AG04450 (cell line): ENCODE results near the gene CRADD. TPM values are rescaled to one million over a fixed set of nuclear protein-coding genes. Genes with fewer than 3 reads are reported as not detected.

Source experiments
- CTCF ChIA-PET: fragments of 300-600, 350-600 bp; formaldehyde crosslinking; extraction: SDS; loops from one replicate; lab custom pipeline; 2022; ENCODE audit warnings: antibody characterized with exemption, inconsistent platforms; lab: Charles Lee
- POLR2A ChIA-PET: fragments of 350-600 bp; formaldehyde crosslinking; extraction: SDS; loops from one replicate; lab custom pipeline; 2021; ENCODE audit warnings: antibody characterized with exemption, inconsistent platforms; lab: Yijun Ruan, JAX
- DNase-seq: peaks from one replicate; pipeline ENCODE4 v3.0.0-alpha.2; 2011; ENCODE audit warnings: low read depth, low spot score
- H3K27ac ChIP-seq: one replicate; pipeline ENCODE4 v1.5.1; 2012; ENCODE audit warnings: low read depth, low read length, control low read depth
- H3K27me3 ChIP-seq: one replicate; pipeline ENCODE4 v1.6.0; 2012; ENCODE audit warnings: low read length; ENCODE audit not compliant: control insufficient read depth, insufficient read depth
- H3K4me3 ChIP-seq: 2 replicates; pipeline ENCODE4 v1.5.1; 2011; ENCODE audit warnings: mild to moderate bottlenecking, low read depth, low read length, control low read depth
- H3K9me3 ChIP-seq: 2 replicates; pipeline ENCODE4 v1.5.1; 2012; ENCODE audit warnings: low read length; ENCODE audit not compliant: control insufficient read depth, insufficient read depth
- polyA plus RNA-seq: library from polyadenylated mRNA; depleted of rRNA; stranded (reverse); fragments of >200 nt; gene quantifications from 2 replicates; pipeline ENCODE4 v1.2.3, GENCODE V29; 2011
- TF ChIP-seq, protein P1 (sequence below): IDR thresholded peaks from 2 replicates; pipeline ENCODE4 v1.5.1; 2011; ENCODE audit warnings: low read depth, low read length, control low read depth, inconsistent platforms

Gene CRADD
- polyA plus RNA-seq, 1 experiment: 8.8 TPM

DNA sequence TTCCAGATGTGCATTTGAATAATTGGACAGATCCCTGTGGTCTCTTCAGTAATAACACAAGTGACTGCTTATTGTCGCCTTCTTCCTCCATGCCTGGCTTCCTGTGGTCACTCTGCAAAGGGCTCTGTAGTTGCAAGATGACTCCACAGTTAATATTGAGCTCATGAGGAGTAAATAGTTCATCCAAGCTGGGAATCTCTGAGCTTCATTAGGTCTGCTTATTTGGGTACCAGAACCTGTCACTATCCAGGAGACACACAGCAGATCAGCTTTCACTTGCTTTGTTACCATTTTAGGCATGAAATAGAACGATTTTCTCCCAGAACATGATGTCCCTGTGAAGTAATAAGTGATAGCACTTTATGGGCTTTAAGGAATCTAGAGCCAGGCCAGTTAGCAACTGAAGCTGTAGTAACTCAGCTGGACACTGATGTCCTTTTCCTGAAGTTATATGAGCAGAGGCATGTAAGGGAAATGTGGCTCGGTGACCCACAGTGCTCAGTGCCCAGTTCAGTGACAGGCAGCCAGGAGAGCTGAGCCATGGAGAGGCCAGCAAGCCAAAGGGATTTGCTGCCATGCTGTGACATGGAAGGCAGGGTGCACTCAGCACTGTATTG is 50.1 kb downstream of the CRADD start:
- ChIA-PET CTCF (no interaction called here), POLR2A (no interaction called here)
- no peak overlapping the region for H3K4me3 ChIP-seq
- DNase-seq: no peak
- H3K9me3 ChIP-seq: no peaks in the 10 kb centered on the region; the same call in 1 of the 2 replicates
- H3K27ac ChIP-seq: no peak overlapping the region
- H3K27me3 ChIP-seq: no peaks in the 10 kb centered on the region
- TF ChIP-seq, protein P1, sequence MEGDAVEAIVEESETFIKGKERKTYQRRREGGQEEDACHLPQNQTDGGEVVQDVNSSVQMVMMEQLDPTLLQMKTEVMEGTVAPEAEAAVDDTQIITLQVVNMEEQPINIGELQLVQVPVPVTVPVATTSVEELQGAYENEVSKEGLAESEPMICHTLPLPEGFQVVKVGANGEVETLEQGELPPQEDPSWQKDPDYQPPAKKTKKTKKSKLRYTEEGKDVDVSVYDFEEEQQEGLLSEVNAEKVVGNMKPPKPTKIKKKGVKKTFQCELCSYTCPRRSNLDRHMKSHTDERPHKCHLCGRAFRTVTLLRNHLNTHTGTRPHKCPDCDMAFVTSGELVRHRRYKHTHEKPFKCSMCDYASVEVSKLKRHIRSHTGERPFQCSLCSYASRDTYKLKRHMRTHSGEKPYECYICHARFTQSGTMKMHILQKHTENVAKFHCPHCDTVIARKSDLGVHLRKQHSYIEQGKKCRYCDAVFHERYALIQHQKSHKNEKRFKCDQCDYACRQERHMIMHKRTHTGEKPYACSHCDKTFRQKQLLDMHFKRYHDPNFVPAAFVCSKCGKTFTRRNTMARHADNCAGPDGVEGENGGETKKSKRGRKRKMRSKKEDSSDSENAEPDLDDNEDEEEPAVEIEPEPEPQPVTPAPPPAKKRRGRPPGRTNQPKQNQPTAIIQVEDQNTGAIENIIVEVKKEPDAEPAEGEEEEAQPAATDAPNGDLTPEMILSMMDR: no peak

DNA sequence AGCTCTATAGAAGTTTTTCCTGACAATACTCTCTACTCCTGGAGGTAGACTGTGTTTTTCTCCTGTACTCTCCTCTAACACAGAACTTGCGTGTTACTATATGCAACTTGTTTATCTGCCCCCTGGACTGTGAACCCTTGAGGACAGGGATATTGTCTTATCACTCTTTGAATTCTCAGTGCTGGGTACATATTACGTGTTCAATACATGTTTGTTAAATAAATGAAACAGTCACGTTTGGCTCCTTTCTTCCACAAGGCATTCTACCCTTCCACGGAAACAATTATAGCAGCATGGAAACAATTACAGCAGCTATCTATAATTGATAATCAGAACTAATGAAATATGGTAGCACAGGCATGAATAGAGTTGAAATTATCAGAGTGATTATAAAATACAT is 50.7 kb downstream of the CRADD start:
- no peak overlapping the region for H3K4me3 ChIP-seq
- ChIA-PET CTCF (no interaction called here), POLR2A (no interaction called here)
- H3K9me3 ChIP-seq: no peaks in the 10 kb centered on the region; the same call in 1 of the 2 replicates
- TF ChIP-seq, protein P1: no peak
- no peak overlapping the region for H3K27ac ChIP-seq
- H3K27me3 ChIP-seq: no peaks in the 10 kb centered on the region
- DNase-seq: no peak

DNA sequence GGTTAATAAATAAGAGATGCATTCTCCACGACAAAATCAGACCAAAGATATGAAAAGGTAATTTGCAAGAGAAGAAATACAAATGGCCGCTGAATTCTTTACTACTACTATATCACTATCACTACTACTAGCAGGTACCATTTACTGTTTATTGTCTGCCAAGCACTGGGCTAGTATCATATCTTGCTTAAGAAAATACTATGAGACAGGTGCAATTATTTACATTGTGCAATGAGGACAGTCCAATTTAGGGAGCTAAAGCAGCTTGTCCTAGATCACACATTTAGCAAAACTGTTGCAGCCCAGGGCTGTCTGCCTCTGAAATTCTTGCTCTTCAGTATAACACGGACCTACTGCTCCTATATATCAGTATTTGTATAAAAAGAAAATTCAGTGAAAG is 52.8 kb downstream of the CRADD start:
- ChIA-PET CTCF (interaction anchor here (0.7 to 1.5 kb wide), 2 partner anchors 371 to 440 kb away, joined by 6 to 7 read pairs; no protein-coding TSS in a partner anchor), POLR2A (interaction anchor here (1.0 kb wide), 1 partner anchor 41 kb away, joined by 4 read pairs; no protein-coding TSS in a partner anchor)
- Histone ChIP-seq H3K9me3 (no peaks in the 10 kb centered on the region), H3K27me3 (no peaks in the 10 kb centered on the region), H3K4me3 (no peak overlapping the region), H3K27ac (no peak overlapping the region)
- TF ChIP-seq, protein P1: no peak
- no peak for DNase-seq

DNA sequence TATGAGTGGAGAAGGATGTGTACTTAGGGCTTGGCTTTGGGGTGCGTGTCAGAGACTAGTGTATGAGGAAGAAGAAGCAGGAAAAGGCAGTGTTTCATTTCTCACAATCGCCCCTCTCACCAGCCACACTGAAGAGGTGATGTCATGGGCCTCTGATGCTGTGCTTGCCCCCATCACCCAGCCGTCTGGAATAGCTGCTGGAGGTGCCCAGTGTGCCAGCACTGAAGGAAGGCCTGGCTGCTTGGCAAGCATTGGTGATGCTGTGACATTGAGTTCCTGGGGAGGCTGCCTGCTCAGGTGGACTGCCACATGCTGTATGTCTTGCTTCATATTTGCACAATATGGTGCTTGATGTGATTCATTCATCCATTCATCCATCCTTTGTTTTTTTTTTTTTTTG is 56.2 kb downstream of the CRADD start:
- CTCF ChIA-PET: interaction anchor here (0.6 to 1.9 kb wide), 2 partner anchors 164 to 368 kb away, joined by 4 to 6 read pairs; no protein-coding TSS in a partner anchor
- TF ChIP-seq, protein P1: no peak
- DNase-seq: no peak

DNA sequence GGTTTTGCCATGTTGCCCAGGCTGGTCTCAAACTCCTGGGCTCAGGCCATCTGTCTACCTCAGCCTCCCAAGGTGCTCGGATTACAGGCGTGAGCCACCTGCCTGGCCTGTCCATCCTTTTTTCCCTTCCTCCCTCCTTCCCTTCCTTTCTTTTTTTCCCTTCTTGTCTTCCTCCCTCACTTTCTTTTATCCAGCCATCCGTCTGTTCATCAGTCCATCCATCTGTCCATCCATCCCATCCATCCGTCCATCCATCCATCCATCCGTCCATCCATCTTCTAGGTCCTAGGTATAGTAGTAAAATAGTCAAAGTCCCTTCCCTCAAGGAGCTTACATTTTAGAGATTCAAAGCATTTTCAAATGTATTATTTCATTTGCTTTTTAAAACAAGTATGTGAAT is 56.8 kb downstream of the CRADD start:
- Histone ChIP-seq H3K9me3 (no peaks in the 10 kb centered on the region), H3K4me3 (no peak overlapping the region), H3K27ac (no peak overlapping the region), H3K27me3 (no peaks in the 10 kb centered on the region)
- TF ChIP-seq, protein P1: no peak
- ChIA-PET POLR2A (no interaction called here), CTCF (interaction anchor here (0.6 to 1.9 kb wide), 2 partner anchors 164 to 368 kb away, joined by 4 to 6 read pairs; no protein-coding TSS in a partner anchor)
- no peak for DNase-seq

More for the DNA sequence above, 56.2 kb downstream of the CRADD start:
- Histone ChIP-seq H3K27ac (no peak overlapping the region), H3K27me3 (no peaks in the 10 kb centered on the region), H3K4me3 (no peak overlapping the region), H3K9me3 (no peaks in the 10 kb centered on the region)
- POLR2A ChIA-PET: no interaction called here
